HG02623 (cell line): ENCODE results near the gene C10orf105.

ENCODE experiments used
- ATAC-seq: cut with Tn5 transposase; IDR thresholded peaks from one replicate; pipeline ENCODE4 v1.9.1; 2021; ENCODE audit warnings: moderate library complexity; ENCODE audit not compliant: unreplicated experiment

The C10orf105 gene

DNA sequence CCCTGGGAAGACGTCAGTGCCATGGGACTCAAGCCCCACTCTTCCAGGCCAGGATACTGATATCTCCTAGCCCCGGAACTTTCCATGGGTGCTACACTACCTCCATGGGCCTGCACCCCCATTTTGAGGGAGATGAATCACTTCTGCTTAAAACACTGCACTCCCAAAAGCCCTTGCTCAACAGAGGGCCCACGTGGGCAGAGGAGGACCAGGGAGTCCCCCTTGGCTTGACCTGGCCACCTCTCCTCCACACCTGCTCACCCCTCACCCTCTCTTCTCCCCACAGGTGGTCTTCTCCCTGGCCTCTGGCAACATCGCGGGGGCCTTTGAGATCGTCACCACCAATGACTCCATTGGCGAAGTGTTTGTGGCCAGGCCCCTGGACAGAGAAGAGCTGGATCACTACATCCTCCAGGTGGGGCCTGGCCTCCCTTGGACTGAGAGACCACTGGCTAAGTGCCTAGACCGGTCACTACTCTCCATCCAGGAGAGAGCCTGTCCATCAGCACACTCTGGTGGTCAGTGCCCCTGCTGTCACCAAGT, 19.9 kb upstream of the C10orf105 start:
- no peak for ATAC-seq

DNA sequence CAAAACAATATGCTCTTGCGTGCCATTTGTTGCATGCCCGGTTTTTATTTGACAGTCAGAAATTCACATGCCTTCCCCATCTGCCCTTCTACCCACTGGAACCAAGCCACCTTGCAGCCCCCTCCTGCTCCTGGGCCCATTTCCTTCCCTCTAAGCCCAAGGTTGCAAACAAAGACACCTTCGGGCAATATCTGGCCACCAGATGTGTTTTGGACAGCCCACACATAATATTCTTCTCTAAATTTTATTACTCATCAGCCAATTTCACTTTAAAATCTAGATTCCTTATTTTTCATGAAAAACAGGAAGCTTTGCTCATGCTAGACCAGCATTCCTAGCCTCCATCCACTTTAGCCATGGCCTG, 18.2 kb upstream of the C10orf105 start:
- ATAC-seq = no peak

DNA sequence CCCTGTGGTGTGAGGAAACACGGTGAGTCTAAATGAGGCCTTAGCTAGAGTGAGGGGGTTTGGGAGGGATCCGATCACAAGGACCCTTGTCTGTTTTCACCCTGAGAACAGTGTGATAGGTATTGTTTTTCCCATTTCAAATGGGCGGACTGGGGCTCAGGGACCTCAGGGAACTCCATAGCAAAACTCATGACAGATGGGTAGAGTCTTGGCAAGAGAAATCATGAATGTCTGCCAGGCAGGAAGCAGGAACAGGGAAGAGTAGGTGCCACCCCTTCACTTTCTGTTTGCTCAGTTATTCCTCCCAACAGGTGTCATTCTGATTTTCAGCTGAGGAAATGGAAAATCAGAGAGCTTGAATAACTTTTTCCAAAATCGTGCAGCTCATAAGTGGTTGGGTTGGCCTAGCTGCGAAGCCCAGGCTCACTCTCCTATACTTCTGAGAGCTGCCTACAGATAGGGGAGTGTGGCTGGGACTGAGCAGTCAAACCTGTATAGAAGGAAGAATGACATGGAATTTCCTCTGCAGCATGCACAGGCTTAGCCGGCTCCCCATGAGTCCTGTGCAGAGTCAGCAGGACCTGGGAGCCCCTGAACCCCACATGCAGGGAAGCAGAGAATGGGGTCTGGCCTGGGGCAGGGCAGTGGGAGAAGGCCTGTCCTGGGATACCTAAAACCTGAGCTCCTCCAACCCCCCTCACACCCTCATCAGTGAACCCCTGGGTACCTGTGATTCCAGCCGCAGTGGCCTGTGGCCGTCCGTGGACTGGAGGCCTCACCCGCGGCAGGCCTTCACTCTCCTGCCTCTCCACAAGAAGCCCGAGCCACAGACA, 17.6 kb upstream of the C10orf105 start:
- no peak for ATAC-seq

DNA sequence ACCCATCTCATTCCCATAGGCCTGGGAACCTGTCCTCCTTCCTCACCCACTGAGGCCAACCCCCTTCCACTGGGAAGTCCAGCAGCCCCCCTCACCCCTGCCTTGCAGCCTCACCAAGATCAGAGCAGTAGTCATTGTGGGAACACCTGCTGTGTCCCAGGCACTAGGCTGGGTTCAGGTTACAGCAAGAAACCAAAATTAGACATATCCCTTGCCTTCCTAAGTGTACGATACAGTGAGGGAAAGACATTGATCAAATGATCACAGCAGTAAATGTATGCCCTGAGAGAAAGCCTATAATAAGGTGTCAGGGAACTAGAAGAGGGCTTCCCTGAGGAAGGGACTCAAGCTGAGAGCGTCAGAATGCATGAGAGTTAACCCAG, 17.0 kb upstream of the C10orf105 start:
- no peak for ATAC-seq

DNA sequence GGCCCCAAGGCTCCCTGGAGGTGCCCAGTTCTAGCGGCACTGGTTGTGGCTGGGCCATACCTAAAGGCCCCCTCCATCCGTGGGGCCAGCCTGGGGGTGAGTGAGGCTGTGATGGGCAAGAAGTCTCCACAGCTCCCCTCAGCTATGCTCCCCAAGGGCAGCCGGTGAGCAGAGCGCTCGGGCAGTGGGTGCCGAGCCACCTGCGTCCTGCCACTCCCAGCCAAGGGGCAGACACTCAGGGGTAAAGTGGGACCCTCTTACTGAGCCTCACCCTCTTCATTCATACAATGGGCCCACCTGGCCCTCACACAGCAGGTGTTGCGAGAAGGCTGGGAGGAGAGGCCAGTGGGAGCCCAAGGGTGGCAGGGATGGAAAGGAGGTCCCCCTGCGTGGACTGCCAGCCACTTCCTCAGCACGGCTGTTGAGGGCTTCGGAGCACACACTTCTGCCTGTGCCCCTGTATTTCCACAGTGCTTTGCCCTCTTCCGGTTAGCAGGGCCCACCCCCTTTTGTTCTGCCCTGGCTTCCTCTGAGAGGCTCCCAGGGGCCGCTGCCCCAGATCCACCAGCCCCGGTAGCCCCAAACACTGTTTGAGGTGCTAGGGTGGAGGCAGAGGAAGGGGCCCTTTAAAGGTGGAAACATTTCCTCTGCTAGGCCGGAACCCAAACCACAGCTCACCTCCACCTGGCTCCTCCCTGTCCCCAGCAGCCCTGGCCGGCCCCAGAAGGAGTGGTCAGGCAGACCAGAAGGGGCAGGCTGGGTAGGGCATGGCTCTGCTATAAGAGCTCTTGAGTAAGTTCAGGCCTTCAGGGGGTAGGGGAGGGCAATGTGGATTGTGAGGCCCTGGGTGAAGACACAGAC, 16.4 kb upstream of the C10orf105 start:
- no peak for ATAC-seq

DNA sequence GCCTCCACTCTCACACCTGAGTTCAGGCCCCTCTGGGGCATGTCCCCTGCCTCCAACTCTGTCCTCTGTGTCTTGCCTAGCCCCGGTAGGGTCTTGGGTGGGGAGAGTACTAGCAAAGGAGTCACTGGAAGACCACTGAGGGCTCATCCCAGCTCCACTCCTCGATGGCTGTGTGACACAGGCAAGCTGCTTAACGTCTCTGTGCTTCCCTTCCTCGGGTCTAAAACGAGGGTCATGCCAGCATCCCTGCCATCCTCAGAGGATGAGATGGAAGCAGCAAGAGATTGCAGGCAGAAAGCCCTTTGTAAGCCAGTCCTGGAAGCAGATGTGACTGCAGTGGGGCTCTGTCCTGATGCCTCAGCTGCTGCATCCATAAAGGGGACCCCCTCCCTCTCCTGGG, 15.2 kb upstream of the C10orf105 start:
- no peak for ATAC-seq

DNA sequence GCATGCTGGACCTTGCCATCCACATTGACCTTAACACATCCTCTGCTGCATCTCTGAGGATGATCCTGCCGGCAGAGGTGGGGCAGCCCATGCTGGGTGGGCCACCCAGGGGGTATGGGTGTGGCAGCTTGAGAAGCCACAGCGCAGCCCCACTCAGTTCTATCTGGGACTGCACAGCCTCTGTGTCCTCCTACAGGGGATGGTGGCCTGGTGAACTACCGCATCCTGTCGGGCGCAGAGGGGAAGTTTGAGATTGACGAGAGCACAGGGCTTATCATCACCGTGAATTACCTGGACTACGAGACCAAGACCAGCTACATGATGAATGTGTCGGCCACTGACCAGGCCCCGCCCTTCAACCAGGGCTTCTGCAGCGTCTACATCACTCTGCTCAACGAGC, 12.2 kb upstream of the C10orf105 start:
- ATAC-seq = no peak

DNA sequence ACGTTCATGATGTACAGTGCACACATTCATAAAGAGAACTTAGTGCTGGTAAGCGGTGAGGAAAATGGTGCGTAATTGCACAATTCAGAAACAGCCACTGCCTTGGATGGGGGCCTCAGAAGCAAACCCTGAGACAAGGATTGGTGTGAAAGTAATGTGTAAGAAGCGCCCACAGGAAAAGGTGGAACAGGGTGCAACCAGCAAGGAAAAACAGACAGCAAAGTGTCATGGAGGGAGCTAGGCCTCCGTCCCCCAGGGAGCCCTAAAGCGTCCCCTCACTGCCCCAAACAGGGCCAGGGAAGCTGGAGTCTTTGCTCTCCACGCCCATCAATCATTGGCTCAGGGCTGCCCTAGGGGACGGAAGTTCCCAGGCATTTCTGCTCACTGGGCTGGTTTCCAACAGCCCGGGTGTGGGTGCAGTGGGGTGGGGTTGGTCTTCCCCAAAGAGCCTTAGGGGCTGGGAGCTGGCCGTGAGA, 9.6 kb upstream of the C10orf105 start:
- no peak for ATAC-seq

DNA sequence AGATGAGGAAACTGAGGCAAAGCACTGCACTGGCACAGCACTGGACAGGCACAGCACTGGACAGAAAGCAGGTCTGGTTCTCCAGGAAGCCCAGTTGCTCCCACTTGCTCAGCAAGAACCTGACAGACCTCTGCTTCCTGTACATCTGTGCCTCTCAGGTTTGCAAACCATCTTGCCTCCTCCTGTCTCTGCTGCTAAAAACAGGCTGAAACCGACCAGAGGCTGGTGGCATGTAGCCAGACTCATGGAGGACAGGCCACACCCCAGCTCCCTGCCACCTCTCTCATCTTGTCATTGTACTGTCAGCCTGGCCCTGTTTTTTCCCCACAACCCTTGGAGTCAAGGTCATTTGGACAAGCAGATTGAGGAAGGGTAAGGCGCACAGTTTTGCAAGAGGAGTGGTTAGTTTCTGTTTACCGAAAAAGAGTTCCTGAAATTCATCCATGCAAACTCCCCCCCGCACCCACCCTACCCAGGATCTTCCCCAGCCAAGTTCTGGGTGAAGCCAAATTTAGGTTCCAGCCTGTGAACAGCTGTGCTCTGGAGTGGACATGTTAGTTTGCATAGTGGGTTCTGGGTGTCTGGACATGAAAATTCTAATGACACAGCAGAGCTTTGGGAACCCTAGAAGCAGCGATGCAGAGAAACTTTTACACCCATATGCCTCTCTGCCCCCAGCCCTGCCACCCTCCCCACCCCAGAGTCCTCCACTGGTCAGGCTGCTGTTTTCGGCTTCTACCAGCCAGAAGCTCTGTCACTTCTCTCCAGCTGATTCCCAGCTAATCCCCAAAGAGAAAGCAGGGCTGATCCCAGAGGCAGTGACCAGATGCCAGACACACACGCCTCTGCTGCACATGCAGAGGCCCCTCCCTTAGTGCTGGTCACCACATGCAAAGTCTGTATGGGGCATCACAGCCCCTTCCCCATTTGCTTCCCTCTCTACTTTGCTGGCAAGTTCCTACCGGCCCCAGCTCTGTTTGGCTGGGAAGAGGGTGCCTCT, 8.5 kb upstream of the C10orf105 start:
- peak; percentile 46 for ATAC-seq

DNA sequence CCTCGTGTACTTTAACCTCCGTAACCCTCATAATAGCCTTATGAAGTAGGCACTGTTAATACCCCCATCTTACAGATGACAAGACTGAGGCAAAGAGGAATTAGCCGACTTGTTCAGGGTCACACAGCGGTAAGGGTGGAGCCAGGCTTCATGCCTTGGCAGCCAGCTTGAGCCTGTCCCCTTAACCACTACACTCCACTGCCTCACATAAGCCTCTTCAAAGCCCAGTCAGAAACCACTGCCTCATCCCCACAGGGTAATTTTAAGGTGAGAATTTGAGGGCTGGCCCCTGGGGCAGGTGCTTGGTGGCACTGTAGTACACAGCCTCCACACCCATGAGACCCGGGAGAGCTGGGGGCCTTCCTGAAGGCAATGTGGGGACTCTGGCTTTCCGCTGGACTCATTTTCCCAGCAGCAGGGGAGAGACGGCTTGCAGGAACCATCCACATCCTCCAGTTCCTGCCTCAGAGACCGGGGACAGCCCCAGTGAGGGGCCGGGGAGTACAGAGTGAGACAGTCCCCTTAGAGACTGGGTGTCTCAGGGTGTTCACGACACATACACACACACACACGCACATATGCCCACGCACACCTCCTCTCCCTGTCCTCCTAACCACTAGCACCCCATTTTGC, 7.6 kb upstream of the C10orf105 start:
- ATAC-seq = peak; percentile 40

DNA sequence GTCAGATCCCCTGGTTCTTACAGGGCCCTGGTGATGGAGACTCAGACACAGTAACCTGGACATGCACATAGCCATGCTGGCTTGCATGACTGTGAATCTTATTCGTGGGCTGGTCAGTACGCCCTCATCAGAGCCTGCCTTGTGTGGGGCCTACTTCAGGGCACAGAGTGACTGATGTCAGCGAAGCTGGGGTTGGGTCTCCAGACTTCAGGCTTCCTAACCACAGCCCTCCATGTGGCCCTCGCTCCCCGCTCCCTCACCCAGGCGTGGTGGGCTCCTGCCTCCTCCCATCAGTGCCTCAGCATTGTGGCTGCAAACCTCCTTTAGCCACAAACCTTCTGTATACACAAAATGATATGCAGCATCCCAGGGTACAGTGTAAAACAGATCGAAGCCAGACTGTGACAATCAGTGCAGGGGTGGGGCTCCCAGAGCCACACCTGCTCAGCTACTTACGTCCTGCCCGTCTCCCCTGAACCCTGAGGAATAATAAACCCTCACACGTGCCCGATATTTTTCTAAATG, 7.1 kb upstream of the C10orf105 start:
- no peak for ATAC-seq

DNA sequence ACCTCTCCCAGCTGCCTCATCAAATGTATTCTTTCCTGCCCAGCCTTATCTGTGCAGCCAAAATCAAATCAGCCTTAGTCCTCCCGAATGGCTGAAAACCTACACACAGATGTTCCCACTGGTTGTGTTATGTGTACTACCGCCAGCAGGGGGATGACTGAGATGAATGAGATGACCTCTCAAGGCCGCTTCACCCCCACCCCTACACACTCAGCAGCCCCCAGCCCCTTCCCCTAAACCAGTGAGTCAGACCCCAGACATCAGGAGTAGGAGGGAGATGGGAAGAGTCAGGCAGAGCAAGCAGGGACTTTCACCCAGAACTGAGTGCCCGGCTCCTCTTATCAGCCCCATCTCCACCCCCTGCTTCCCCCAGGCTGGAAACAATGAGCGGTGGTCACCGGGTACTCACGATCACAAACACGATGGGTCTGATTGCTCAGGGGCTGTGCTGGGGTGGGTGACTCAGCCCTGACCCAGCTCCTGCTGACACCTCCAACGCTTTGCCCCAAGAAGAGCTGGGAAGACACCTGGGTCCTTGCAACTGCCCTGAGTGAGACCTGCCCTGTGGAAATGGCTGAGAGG, 6.5 kb upstream of the C10orf105 start:
- no peak for ATAC-seq

DNA sequence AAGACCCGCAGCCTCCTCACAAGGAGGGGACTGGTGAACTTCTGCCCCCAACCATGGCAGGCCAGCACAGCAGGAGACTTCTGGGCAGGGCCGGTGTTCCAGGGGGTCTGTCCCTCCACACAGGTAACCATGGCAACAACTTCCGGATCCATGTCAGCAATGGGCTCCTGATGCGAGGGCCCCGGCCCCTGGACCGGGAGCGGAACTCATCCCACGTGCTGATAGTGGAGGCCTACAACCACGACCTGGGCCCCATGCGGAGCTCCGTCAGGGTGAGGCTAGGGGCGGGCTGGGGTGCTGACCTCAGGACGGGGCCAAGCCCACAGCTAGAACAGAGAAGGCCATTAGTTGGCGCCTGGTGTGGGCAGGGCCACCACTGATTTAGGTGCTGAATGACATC, 5.7 kb upstream of the C10orf105 start:
- ATAC-seq = no peak

DNA sequence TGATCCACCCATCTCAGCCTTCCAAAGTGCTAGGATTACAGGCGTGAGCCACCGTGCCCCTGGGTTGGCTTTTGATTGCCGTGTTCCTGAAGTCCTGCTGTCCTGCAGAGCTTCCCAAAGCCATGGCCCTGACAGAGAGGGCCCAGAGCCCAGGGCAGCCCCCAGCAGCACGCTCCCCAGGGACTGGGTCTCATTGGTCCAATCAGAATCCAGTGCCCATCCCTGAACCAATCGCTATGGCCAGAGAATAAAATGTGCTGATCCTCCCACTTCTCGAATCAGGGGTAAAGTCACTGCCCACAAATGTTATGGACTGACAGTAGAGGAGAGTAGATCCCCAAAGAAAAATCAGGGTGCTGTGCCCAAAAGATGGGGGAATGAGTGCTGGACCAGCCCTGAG, 5.0 kb upstream of the C10orf105 start:
- ATAC-seq = no peak

DNA sequence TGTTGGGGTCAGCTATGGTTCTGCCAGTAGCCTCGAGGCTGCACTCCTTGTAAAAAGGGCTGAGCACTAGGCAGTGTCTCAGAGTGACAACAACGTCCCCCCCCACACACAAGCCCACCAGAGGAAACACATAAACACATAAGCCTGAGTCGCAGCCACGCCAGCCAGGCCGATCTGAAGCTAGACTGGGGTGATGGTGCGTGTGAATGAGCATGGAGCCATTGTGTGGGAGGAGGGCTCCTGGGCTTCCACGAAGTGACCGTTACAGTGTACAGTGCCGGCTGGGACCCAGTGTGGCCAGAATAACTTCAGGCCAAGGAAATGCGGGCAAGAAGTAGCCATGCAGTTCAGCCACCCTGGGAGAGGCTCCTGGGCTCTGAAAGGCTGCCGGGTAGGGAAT, 3.7 kb upstream of the C10orf105 start:
- ATAC-seq = no peak

DNA sequence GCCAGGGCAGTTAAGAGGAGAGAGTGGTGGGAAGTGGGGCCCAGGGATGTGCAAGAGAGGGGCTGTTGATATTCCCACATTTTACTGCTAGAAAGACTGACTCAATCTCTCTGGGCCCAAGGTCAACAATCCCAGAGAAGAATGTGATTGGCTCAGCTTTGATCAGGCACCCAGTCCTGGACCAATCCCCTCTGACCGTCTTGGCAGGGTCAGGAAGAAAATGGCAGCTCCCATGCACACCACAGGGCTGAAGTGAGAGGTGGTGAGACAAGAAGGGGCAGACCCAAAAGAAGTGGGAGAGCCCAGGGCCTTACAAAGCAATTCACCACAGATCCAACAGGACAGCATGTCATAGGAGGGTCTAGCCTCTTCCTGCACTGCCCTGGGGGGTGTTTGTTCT, 3.3 kb upstream of the C10orf105 start:
- ATAC-seq = no peak

DNA sequence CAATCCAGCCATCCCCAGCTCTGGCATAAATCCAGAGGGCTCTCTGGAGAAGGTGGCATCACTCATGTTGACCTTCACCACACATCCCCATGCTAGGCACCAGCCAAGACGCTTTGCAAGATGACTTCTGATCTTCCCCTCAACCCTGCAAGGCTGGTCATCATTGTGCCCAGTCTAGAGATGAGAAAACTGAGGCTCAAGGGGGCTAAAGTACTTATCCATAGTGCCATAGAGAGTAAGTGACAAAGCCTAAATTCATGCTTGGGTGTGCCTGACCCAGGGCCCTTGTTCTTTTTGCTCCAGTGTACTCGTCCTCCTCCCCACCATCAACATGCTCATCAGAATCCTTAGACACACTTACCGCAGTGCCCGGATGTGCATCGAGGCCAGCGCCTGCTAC, 1.7 kb upstream of the C10orf105 start:
- ATAC-seq = no peak

DNA sequence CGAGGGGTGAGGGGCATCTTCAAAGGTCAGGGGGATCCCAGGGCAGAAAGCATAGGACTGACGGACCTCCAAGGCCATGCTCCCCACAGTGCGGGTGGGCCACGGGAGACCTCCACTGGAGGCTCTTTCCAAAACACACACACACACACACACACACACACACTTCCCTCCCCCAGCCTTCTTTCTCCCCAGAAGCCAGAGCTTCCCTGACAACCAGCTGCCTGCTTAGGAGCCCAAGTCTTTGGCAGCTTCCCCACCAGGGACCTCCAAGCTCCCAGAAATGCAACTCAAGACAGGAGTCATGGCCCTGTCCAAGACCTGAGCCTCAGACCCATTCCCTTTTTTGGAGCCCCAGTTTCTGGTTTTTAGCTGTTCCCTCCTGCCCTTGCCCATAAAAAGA, 710 bp upstream of the C10orf105 start:
- ATAC-seq = no peak

DNA sequence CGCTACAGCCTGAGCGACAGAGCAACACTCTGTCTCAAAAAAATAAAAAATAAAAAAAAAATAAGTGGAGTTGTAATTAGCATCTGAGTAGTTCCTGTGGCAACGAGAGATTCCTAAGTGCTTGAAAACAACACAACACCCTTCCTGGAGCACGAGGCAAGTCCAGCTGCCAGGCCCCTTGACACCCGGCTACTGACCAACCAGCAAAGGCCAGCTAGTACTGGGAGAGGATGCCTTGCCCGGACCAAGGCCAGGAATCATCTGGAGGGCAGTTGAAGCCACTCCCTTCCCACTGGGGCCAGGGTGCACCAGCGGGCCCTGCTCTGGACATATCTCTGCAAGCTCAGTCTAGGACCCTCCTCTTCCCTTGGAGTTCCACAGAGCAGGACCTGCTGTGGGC, 536 bp downstream of the C10orf105 start:
- ATAC-seq = no peak
